ENCODE measurements around the gene C14orf93. TPM values are rescaled to one million over a fixed set of nuclear protein-coding genes. Genes with fewer than 3 reads are reported as not detected.

Gene C14orf93
- polyA plus RNA-seq, 1 experiment = 8.4 TPM

DNA sequence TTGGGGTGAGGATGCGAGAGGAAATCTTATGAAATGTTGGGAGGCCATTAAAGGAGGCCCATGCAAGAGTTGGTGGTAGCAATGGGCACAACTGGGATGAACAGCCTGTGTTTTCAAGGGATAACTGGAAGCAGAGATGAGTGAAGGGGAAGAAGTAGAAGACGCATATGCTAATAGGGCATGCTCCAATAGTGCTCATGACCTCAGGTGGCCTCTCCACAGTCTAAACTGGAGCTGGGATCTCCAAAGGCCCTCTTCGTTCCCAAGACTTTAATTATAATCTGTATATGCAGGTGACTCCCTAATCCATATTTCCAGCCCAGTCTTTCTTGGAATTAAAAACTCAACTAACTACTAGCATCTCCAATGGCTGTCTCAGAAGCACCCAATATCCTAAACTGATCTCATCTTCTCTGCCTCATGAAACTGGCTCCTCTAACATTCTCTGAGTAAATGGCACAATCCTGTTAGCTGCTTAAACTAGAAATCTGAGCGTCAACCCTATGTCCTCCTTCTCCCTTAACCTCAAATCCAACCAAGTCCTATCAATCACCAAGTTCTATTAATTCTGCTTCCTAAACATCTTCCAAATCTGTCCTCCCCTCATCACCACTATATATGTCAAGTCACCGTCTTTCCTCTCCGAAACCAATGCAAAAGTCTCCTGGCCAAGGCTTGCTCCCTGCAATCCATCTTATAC, 24.8 kb downstream of the C14orf93 start:
- DNase-seq (ENCODE audit: low read depth, low spot score) = no peak
- no peaks in the 10 kb centered on the region for H3K27me3 ChIP-seq (ENCODE audit: control insufficient read depth, insufficient read depth, low read length)
- ChIA-PET CTCF (interaction anchor here (1.1 to 8.7 kb wide), 18 partner anchors 10 to 429 kb away, joined by 3 to 262 read pairs (median 24); partner anchors contain the start of genes CDH24 and HAUS4), POLR2A (interaction anchor here (1.5 kb wide), 1 partner anchor 10 kb away, joined by 3 read pairs; no protein-coding TSS in a partner anchor)
- peaks cover 6% of the 10 kb centered on the region; the same call in 1 of the 2 replicates for H3K9me3 ChIP-seq (ENCODE audit: control insufficient read depth, insufficient read depth, low read length)
- H3K4me3 ChIP-seq (ENCODE audit: low read depth, low read length) = no peak overlapping the region
- TF ChIP-seq, protein P1, sequence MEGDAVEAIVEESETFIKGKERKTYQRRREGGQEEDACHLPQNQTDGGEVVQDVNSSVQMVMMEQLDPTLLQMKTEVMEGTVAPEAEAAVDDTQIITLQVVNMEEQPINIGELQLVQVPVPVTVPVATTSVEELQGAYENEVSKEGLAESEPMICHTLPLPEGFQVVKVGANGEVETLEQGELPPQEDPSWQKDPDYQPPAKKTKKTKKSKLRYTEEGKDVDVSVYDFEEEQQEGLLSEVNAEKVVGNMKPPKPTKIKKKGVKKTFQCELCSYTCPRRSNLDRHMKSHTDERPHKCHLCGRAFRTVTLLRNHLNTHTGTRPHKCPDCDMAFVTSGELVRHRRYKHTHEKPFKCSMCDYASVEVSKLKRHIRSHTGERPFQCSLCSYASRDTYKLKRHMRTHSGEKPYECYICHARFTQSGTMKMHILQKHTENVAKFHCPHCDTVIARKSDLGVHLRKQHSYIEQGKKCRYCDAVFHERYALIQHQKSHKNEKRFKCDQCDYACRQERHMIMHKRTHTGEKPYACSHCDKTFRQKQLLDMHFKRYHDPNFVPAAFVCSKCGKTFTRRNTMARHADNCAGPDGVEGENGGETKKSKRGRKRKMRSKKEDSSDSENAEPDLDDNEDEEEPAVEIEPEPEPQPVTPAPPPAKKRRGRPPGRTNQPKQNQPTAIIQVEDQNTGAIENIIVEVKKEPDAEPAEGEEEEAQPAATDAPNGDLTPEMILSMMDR (IDR thresholded peaks at IDR 0.05; ENCODE audit: low read depth, low read length) = no peak
- H3K27ac ChIP-seq (ENCODE audit: low read depth, low read length) = no peak overlapping the region

GRCh38 chr14:22982477-22983245, 27.3 kb downstream of the C14orf93 start, which contains the start of gene AJUBA:
Gene AJUBA, minus strand, starts transcription at chr14:22982551. Its CDS starts 285 bp downstream, at chr14:22982266.
- ChIA-PET POLR2A (interaction anchor here (0.6 to 2.5 kb wide), 13 partner anchors 9 to 426 kb away, joined by 3 to 10 read pairs (median 6); partner anchors contain the start of genes ACIN1, C14orf119, PABPN1 and PRMT5), CTCF (interaction anchor here (0.5 to 8.7 kb wide), 16 partner anchors 8 to 426 kb away, joined by 3 to 181 read pairs (median 5); partner anchors contain the start of genes CDH24 and PRMT5)
- TF ChIP-seq, protein P1 (IDR thresholded peaks at IDR 0.05; ENCODE audit: low read depth, low read length) = peak; percentile 17

DNA sequence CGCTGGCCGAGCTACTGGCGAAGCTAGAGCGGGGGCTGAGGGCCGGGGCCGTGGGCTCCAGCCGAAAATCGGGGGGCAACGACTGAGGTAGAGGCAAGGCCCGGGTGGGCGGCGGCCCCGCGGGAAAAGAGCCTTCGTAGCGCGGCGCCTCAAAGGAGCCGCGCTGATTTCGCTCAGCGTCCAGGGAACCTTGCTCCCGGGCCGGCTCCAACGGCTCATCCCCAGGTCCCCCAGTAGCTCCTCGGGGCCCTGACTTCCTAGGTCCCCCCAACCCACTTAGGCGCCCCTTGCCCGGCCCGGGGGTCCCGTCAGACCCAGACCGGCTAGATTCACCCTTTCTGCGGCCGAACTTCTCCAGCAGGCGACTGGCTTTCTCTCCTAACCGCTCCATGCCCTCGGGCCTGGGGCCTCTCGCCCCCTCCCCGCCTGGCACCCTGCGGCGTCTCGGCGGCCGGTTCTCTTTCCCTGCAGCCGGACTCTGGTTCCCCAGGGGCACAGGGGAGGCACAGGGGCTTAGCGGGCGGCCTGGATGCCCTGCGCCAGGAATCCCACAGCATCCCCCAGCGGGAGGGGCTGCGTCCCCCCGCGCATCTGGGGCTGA, 28.0 kb downstream of the C14orf93 start:
- POLR2A ChIA-PET = interaction anchor here (0.6 to 2.5 kb wide), 13 partner anchors 8 to 472 kb away, joined by 3 to 10 read pairs (median 6); partner anchors contain the start of genes ACIN1, C14orf119 and PRMT5
- CTCF ChIA-PET = interaction anchor here (1.0 to 8.7 kb wide), 11 partner anchors 7 to 426 kb away, joined by 3 to 181 read pairs (median 6); partner anchors contain the start of genes CDH24 and PRMT5

More at GRCh38 chr14:22982477-22983245, 27.3 kb downstream of the C14orf93 start, which contains the start of gene AJUBA:
- H3K27ac ChIP-seq (ENCODE audit: low read depth, low read length) = peak within 1 kb of the TSS; percentile 77
- H3K27me3 ChIP-seq (ENCODE audit: control insufficient read depth, insufficient read depth, low read length) = no peaks in the 10 kb centered on the region
- peak within 1 kb of the TSS; percentile 92 for H3K4me3 ChIP-seq (ENCODE audit: low read depth, low read length)
- peak; percentile 85 for DNase-seq (ENCODE audit: low read depth, low spot score)
- H3K9me3 ChIP-seq (ENCODE audit: control insufficient read depth, insufficient read depth, low read length) = peaks cover 6% of the 10 kb centered on the region; the same call in 1 of the 2 replicates

DNA sequence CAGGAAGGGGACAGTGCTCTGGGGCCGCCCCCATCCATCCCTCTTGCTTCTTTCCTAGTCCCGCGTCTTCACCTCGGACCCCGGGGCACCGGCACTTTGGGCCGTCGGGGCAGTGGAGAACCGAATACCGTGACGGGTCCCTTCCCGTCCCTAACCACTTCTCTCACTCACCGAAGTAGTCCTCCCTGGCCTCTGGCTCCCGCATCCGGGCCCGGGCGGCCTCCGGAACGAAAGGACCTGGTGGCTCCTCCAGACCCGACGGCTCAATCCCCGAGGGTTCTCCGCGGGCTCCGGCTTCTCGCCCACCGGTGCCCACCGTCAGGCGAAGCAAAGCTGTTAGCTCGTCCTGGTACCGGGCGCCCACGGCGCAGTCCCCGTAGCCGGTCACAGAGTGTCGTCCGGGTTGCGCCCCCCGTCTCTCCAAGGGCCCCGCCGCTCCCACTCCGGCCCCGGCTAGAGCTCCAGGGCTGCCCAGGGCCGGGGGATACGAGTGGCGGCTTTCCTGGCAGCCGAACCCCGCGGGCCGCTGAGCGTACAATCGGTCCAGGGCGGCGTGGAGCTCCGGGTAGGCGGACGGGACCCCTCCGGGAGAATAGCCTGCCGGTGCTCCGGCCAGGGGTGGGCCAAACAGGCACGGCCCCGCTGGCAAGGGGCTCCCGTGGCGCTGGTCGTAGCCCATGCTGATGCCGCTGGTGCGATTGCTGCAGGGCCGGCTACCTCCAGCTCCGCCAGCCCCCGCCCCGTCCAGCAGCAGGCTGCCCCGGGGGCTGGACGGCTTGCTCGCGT, 28.7 kb downstream of the C14orf93 start:
- H3K27ac ChIP-seq (ENCODE audit: low read depth, low read length) = peak overlapping the region; percentile 77
- no peak for DNase-seq (ENCODE audit: low read depth, low spot score)
- H3K27me3 ChIP-seq (ENCODE audit: control insufficient read depth, insufficient read depth, low read length) = no peaks in the 10 kb centered on the region
- POLR2A ChIA-PET = interaction anchor here (0.6 to 2.5 kb wide), 9 partner anchors 16 to 471 kb away, joined by 3 to 10 read pairs (median 3); partner anchors contain the start of genes ACIN1, C14orf119 and PRMT5
- peaks cover 6% of the 10 kb centered on the region; the same call in 1 of the 2 replicates for H3K9me3 ChIP-seq (ENCODE audit: control insufficient read depth, insufficient read depth, low read length)
- TF ChIP-seq, protein P1 (IDR thresholded peaks at IDR 0.05; ENCODE audit: low read depth, low read length) = no peak
- H3K4me3 ChIP-seq (ENCODE audit: low read depth, low read length) = peak overlapping the region; percentile 92
- CTCF ChIA-PET = interaction anchor here (1.0 to 8.7 kb wide), 7 partner anchors 7 to 425 kb away, joined by 5 to 181 read pairs (median 8); partner anchors contain the start of gene CDH24

More for the DNA sequence above, 28.0 kb downstream of the C14orf93 start:
- Histone ChIP-seq H3K9me3 (ENCODE audit: control insufficient read depth, insufficient read depth, low read length) (peaks cover 6% of the 10 kb centered on the region; the same call in 1 of the 2 replicates), H3K27me3 (ENCODE audit: control insufficient read depth, insufficient read depth, low read length) (no peaks in the 10 kb centered on the region), H3K27ac (ENCODE audit: low read depth, low read length) (peak overlapping the region; percentile 77), H3K4me3 (ENCODE audit: low read depth, low read length) (peak overlapping the region; percentile 92)
- TF ChIP-seq, protein P1 (IDR thresholded peaks at IDR 0.05; ENCODE audit: low read depth, low read length) = no peak
- DNase-seq (ENCODE audit: low read depth, low spot score) = no peak
